Coronary artery (tissue), 2 donors: ENCODE data around the gene PLIN5.
A peak's percentile ranks its signal among the peaks of the same experiment; 100 is the strongest.

Source experiments
- DNase-seq: peaks from one replicate; pipeline ENCODE4 v3.0.0-alpha.2; 2017; ENCODE audit warnings: low spot score
- H3K27ac ChIP-seq, 2 donors: fragments of 200-600 bp; sonication (generic); one replicate each; pipeline ENCODE4 v1.5.1; 2016 to 2019
- H3K4me3 ChIP-seq: fragments of 200-600 bp; sonication (generic); 2 replicates; pipeline ENCODE4 v1.5.1; 2016; ENCODE audit warnings: mild to moderate bottlenecking, moderate library complexity
- TF ChIP-seq, protein P1 (sequence below): fragments of 200-600 bp; sonication (generic); IDR thresholded peaks from one replicate; pipeline ENCODE4 v1.5.1; 2019; ENCODE audit warnings: antibody characterized with exemption

The PLIN5 gene

DNA sequence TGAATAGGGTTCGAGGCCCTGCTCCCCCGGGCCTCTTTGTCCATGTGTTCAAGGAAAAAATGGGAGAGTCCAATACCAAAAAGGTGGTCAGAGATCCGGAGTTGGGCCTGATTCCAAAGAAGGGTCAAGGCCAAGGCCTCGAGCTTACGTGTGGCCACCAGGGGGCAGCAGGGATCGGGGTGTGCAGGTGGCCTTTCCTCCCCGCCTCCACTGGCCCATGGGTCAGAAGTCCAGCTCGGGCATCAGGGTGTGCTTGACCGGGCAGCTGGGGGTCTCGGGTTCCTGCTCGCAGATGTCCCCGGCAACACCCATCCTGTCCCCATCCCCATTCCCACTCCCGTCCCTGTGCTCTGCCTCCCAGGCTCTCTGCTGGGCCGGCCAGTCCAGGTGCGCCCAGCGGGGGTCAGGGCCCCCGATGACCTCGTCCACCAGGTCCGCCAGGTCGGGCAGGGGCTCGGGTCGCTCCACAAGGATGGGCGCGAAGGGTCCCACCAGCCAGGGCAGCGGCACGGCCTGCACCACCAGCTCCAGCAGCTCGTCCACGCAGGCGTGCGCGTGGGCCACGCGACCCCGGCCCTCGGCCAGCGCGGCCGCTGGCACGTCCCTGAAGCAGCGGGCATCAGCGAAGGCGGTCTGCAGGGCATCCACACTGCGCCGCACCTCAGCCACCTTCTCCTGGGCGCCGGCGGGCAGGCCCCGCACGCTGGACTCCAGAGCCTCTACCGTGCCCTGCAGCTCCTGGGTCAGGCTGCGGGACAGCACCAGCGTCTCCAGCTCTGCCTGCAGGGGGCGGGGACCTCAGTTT lies 11.5 kb downstream of the PLIN5 start:
- H3K4me3 ChIP-seq, result no peak overlapping the region
- TF ChIP-seq, protein P1, sequence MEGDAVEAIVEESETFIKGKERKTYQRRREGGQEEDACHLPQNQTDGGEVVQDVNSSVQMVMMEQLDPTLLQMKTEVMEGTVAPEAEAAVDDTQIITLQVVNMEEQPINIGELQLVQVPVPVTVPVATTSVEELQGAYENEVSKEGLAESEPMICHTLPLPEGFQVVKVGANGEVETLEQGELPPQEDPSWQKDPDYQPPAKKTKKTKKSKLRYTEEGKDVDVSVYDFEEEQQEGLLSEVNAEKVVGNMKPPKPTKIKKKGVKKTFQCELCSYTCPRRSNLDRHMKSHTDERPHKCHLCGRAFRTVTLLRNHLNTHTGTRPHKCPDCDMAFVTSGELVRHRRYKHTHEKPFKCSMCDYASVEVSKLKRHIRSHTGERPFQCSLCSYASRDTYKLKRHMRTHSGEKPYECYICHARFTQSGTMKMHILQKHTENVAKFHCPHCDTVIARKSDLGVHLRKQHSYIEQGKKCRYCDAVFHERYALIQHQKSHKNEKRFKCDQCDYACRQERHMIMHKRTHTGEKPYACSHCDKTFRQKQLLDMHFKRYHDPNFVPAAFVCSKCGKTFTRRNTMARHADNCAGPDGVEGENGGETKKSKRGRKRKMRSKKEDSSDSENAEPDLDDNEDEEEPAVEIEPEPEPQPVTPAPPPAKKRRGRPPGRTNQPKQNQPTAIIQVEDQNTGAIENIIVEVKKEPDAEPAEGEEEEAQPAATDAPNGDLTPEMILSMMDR, result peak; percentile 25
- no peak for DNase-seq
- no peak overlapping the region for H3K27ac ChIP-seq

DNA sequence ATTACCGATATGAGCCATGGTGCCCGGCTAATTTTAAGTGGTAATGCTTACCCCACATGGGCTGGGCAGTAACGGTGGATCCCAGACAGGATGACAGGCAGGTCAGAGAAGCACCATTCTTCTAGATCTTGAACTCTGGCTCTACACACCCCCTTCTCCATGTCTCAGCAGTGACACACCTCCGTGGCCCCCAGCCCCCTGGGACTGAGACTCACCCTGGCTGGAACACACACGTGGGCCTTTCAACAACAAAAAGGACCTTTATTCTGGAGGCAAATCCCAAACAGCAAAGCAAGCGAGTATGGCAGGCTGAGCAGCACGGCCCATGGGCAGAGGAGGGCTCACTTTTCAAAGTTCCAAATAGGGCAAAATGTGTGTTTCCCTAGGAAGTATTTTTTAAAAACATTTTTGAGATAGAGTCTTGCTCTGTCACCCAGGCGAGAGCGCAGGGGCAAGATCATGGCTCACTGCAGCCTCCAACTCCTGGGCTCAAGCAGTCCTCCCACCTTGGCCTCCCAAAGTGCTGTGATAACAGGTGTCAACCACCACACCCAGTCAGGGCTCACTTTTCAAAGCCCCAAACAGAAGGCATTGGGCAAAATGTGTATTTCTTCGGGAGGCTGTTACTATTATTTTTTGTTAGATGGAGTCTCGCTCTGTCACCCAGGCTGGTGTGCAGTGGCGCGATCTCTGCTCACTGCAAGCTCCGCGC lies 12.6 kb downstream of the PLIN5 start:
- TF ChIP-seq, protein P1, result no peak
- Histone ChIP-seq H3K27ac (no peak overlapping the region), H3K4me3 (no peak overlapping the region)
- no peak for DNase-seq

DNA sequence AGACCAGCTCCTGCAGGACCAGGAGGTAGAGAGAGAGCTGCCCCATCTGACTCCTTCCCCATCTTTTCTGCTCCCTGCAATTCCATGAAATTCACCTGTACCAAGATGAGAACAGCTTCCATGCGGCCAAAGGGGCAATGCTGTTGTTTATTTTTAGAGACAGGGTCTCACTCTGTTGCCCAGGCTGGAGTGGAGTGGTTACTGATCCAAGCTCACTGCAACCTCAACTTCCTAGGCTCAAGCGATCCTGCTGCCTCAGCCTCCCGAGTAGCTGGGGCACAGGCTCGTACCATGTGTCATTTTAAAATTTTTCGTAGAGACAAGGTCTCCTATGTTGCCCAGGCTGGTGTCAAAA lies 13.2 kb downstream of the PLIN5 start:
- TF ChIP-seq, protein P1, result no peak
- no peak overlapping the region for H3K27ac ChIP-seq
- H3K4me3 ChIP-seq, result no peak overlapping the region

DNA sequence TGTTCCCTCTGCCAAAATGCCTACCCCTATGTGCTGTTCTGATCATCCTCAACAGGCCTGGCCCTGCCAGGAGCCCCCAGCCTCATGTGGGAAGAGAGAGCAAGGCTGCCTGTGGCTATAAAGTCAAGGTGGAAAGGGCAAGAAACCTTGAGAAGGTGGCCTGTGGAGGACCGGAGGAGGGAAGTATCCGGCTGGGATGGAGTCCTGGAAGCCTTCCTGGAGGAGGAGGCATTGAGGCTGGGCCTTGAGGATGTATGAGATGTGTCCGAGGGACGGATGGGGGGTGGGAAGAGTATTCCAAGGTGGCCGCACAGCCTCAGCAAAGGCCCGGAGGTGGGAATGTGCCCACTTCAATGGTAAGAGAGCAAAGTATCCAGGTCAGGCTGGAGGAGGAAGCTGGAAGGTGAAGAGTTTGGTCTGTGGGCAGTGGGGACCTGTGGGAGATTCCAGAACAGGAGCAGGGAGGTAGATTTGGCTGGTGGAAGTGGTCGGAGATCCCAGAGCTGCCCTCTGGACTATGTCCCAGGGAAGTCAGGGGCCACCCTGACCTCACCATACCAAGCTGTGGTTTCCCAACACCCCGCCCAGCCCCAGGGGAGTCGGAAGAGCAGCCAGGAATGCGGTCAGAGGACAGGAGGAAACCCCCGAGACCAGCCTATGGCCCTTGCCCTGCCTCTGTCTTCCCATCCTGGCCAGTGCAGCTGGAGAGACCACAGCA lies 13.7 kb downstream of the PLIN5 start:
- no peak overlapping the region for H3K4me3 ChIP-seq
- TF ChIP-seq, protein P1, result no peak
- DNase-seq, result no peak
- no peak overlapping the region for H3K27ac ChIP-seq

More for the DNA sequence above, 13.2 kb downstream of the PLIN5 start:
- no peak for DNase-seq

DNA sequence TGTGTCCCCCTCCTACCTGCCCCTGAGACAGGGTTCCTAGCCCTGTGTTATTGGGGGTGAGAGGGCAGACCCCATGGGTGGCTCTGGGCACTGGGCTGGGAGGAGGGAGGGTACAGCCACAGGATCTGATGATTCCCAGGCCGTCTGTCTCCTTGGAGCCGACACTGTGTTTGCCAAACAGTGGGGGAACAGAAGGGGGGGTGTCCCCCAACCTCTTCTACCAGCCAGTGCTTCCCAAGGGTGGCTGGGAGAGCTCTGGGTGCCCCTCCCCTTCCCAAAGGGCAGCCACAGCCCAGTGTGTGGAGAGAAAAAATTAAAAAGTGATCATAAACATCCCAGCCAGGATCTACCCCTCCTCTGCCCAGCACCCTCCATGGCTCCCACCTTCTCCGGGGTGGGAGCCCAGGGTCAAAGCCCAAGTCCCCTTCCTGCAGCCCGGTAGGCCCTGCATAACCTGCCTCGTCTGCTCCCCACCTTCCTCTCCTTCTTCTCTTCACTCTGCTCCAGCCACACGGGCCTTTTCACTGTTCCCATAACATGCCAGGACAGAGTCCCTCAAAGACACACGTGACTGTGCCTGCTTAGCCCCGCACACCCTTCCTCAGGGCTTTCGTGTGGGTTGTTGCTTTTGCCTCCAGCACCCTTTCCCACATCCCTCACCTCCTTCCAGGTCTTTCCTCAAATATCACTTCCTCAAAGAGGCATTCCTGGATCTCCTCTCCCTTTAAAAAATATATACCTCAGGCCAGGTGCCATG lies 15.3 kb downstream of the PLIN5 start:
- no peak for DNase-seq
- Histone ChIP-seq H3K4me3 (no peak overlapping the region), H3K27ac (no peak overlapping the region)
- TF ChIP-seq, protein P1, result no peak

DNA sequence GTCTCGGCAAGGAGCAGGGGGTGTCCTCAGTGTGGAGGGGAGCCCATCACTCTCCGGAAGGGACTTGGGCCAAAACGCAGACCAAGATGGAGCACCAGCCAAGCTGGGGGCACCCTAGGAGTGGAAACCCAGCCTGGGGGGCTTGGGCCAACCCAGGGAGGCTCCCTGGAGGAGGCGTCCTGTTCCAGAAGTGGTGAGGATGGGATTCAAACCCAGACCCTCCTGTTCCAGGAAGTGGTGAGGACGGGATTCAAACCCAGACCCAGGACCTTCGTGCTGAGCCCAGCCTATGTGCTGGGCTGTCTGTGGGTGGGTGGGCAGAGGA lies 15.9 kb downstream of the PLIN5 start:
- H3K27ac ChIP-seq, result peak overlapping the region in 1 of 2 donors; percentile 11
- no peak for DNase-seq
- H3K4me3 ChIP-seq, result no peak overlapping the region
- TF ChIP-seq, protein P1, result no peak
